H1 (cell line): ENCODE results near the gene POLR2F. TPM values are rescaled to one million over a fixed set of nuclear protein-coding genes. Genes with fewer than 3 reads are reported as not detected.

ENCODE experiments used
- CREB1 ChIP-seq: IDR thresholded peaks from 2 replicates; pipeline ENCODE4 v1.6.1; 2012; ENCODE audit warnings: inconsistent platforms
- SP1 ChIP-seq: IDR thresholded peaks from 2 replicates; pipeline ENCODE4 v1.6.1; 2011; ENCODE audit warnings: low read depth, low read length
- polyA plus RNA-seq, 7 experiments: library from polyadenylated mRNA; depleted of rRNA in 3 of 7; stranded (reverse) in 5 of 7; unstranded in 2 of 7; fragments of >200 nt in 5 of 7; fragments of 200-250 nt in 2 of 7; gene quantifications; 1 replicate in 5 of 7; 2 replicates in 1 of 7; 4 replicates in 1 of 7; pipeline versions ENCODE4 v1.2.1 to v1.2.3, GENCODE V29; 2011 to 2013; ENCODE audit warnings: missing spikeins in 2 of 7, mixed read lengths in 2 of 7
- total RNA-seq: library from RNA; stranded (reverse); fragmentation: NEBNext Ultra II Directional; extraction: Animal tissue kit (Norgen Biotek cat#: 25700); gene quantifications from 2 replicates; pipeline ENCODE4 v1.2.1, GENCODE V29; 2021
- TF ChIP-seq, protein P1 (sequence below): IDR thresholded peaks from 2 replicates; pipeline ENCODE4 v1.6.1; 2012; ENCODE audit warnings: inconsistent platforms

Gene POLR2F
- total and polyA plus RNA-seq, 2 of the 8 experiments (the other 6 are each of a cell fraction or from before 2014, with no cell fraction given), result 150 to 176 TPM

- TF ChIP-seq CREB1 (peak; percentile 88), SP1 (no peak)
- TF ChIP-seq, protein P1, sequence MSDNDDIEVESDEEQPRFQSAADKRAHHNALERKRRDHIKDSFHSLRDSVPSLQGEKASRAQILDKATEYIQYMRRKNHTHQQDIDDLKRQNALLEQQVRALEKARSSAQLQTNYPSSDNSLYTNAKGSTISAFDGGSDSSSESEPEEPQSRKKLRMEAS, result peak; percentile 34; the same call in 1 of the 2 replicates
Measured at GRCh38 chr22:37953437-37954179, at the start of gene POLR2F, which contains the start of gene C22orf23 (continued).
